K562 (cell line): ENCODE results near the gene GARRE1. TPM values are rescaled to one million over a fixed set of nuclear protein-coding genes. Genes with fewer than 3 reads are reported as not detected.

Experiments used
- BDP1 ChIP-seq: IDR thresholded peaks from 3 replicates; pipeline ENCODE4 v1.6.1; 2011; ENCODE audit not compliant: insufficient read length, insufficient read depth
- CC2D1A ChIP-seq: fragments of 450-650 bp; IDR thresholded peaks from 2 replicates; pipeline ENCODE4 v1.6.1; 2017; ENCODE audit warnings: mild to moderate bottlenecking
- ESRRB ChIP-seq: fragments of 250-450 bp; sonication (Bioruptor Pico); IDR thresholded peaks from 2 replicates; pipeline ENCODE4 v1.5.0; 2020; ENCODE audit warnings: mild to moderate bottlenecking, moderate library complexity, borderline replicate concordance
- EZH2 ChIP-seq: IDR thresholded peaks from 2 replicates; pipeline ENCODE4 v1.6.1; 2012; ENCODE audit warnings: low read depth, mild to moderate bottlenecking, inconsistent platforms, low read length, borderline replicate concordance
- FOS ChIP-seq: IDR thresholded peaks from 3 replicates; pipeline ENCODE4 v1.6.1; 2011; ENCODE audit not compliant: insufficient read length; ENCODE audit errors: extremely low read depth
- GABPA ChIP-seq: fragments of 200-800 bp; sonication (Bioruptor generic); conservative IDR thresholded peaks from 2 replicates; pipeline ENCODE4 v1.6.1; 2016; ENCODE audit warnings: low read depth, missing genetic modification characterization, missing compliant biosample characterization
- GTF2A2 ChIP-seq: IDR thresholded peaks from 2 replicates; pipeline ENCODE4 v1.6.1; 2016; ENCODE audit warnings: mild to moderate bottlenecking, missing genetic modification characterization, missing compliant biosample characterization
- KLF1 ChIP-seq: fragments of 450-650 bp; IDR thresholded peaks from 2 replicates; pipeline ENCODE4 v1.6.1; 2016; ENCODE audit warnings: missing genetic modification characterization, missing compliant biosample characterization
- MAFG ChIP-seq: fragments of 450-650 bp; conservative IDR thresholded peaks from 2 replicates; pipeline ENCODE4 v1.6.1; 2016; ENCODE audit warnings: missing genetic modification characterization, missing compliant biosample characterization
- MCM3 ChIP-seq: fragments of 450-650 bp; IDR thresholded peaks from 2 replicates; pipeline ENCODE4 v1.6.1; 2016
- PKNOX1 ChIP-seq: fragments of 450-650 bp; IDR thresholded peaks from 2 replicates; pipeline ENCODE4 v1.6.1; 2016
- RBBP5 ChIP-seq: fragments of 200-600 bp; sonication (generic); IDR thresholded peaks from 2 replicates; pipeline ENCODE4 v1.6.1; 2012; ENCODE audit warnings: borderline replicate concordance, mild to moderate bottlenecking, low read length, control low read depth, inconsistent platforms; ENCODE audit not compliant: insufficient read depth, poor library complexity, severe bottlenecking
- RBM17 ChIP-seq: fragments of 200-400 bp; formaldehyde crosslinking; IDR thresholded peaks from 2 replicates; pipeline ENCODE4 v1.6.1; 2017; ENCODE audit warnings: low read depth, mild to moderate bottlenecking, low read length, borderline replicate concordance
- SMAD4 ChIP-seq: fragments of 250-450 bp; sonication (Bioruptor Pico); conservative IDR thresholded peaks from 2 replicates; pipeline ENCODE4 v1.8.0; 2021; ENCODE audit warnings: inconsistent platforms, mild to moderate bottlenecking, moderate library complexity
- SRF ChIP-seq, 2 experiments: fragments of 250-450, 450-650 bp in 1 of 2; sonication (Bioruptor Pico) in 1 of 2; sonication (generic) in 1 of 2; formaldehyde crosslinking; IDR thresholded peaks; 2 replicates each; pipeline versions ENCODE4 v1.5.0 to v1.5.1; 2020 to 2022; ENCODE audit warnings: mild to moderate bottlenecking in 1 of 2, missing genetic modification reagents in 1 of 2
- SRSF3 ChIP-seq: fragments of 200-400 bp; formaldehyde crosslinking; IDR thresholded peaks from 2 replicates; pipeline ENCODE4 v1.6.1; 2016; ENCODE audit warnings: mild to moderate bottlenecking, low read length, moderate library complexity; ENCODE audit not compliant: insufficient read depth
- STAT5A ChIP-seq: IDR thresholded peaks from 2 replicates; pipeline ENCODE4 v1.6.1; 2012; ENCODE audit warnings: low read length, inconsistent platforms, borderline replicate concordance
- STAT6 ChIP-seq: sonication (generic); formaldehyde crosslinking; IDR thresholded peaks from 2 replicates; pipeline ENCODE4 v1.8.1; 2023; ENCODE audit warnings: mild to moderate bottlenecking, missing genetic modification reagents
- UBTF ChIP-seq, 2 experiments: IDR thresholded peaks; 2 replicates each; pipeline ENCODE4 v1.6.1; 2012; ENCODE audit warnings: improper control_type of control experiment in 2 of 2, low read depth in 2 of 2, low read length in 2 of 2, borderline replicate concordance in 1 of 2
- XRCC3 ChIP-seq: fragments of 450-650 bp; IDR thresholded peaks from 2 replicates; pipeline ENCODE4 v1.6.1; 2017; ENCODE audit warnings: mild to moderate bottlenecking, moderate library complexity
- ZNF324 ChIP-seq: fragments of 250-450 bp; sonication (Bioruptor Pico); IDR thresholded peaks from 2 replicates; pipeline ENCODE4 v1.4.0; 2020; ENCODE audit warnings: mild to moderate bottlenecking
- ZNF354B ChIP-seq: fragments of 250-450 bp; sonication (Bioruptor Pico); IDR thresholded peaks from 2 replicates; pipeline ENCODE4 v1.4.0; 2020
- ZNF76 ChIP-seq: fragments of 250-450 bp; sonication (Bioruptor Pico); IDR thresholded peaks from 2 replicates; pipeline ENCODE4 v1.4.0; 2020; ENCODE audit warnings: mild to moderate bottlenecking, moderate library complexity, borderline replicate concordance
- ZNF764 ChIP-seq: fragments of 250-450 bp; sonication (Bioruptor Pico); IDR thresholded peaks from 2 replicates; pipeline ENCODE4 v1.4.0; 2020; ENCODE audit warnings: low read depth, mild to moderate bottlenecking, moderate library complexity
- polyA plus RNA-seq, 8 experiments: library from polyadenylated mRNA; depleted of rRNA in 4 of 8; stranded (reverse) in 5 of 8; unstranded in 3 of 8; fragments of >200 nt; fragmentation: Nextera tagmentation in 2 of 8; fragmentation: Illumina TruSeq in 1 of 8; extraction: Ambion mirVana in 2 of 8; extraction: Trizol in 1 of 8; gene quantifications; 2 replicates each; pipeline versions ENCODE4 v1.2.1 to v1.2.3, GENCODE V29; 2011 to 2014; ENCODE audit warnings: inconsistent platforms in 1 of 8, missing spikeins in 1 of 8
- total RNA-seq, 7 experiments: library from RNA; depleted of rRNA in 6 of 7; stranded (reverse); fragments of >200 nt in 6 of 7; fragmentation: Illumina TruSeq in 2 of 7; extraction: Trizol in 2 of 7; gene quantifications; 2 replicates each; pipeline versions ENCODE4 v1.2.1 to v1.2.3, GENCODE V29; 2011 to 2021; ENCODE audit warnings: low replicate concordance in 1 of 7

Gene GARRE1
- total and polyA plus RNA-seq, 9 of the 15 experiments (the other 6 are each of a cell fraction or from before 2014, with no cell fraction given) = 1.6 to 12.8 (median 7.5) TPM

GRCh38 chr19:34269968-34270621 is 15.7 kb downstream of the GARRE1 start (continued):
- no peak for TF ChIP-seq RBBP5
- TF ChIP-seq STAT6 (CRISPR knock-in tag) = no peak
- no peak for TF ChIP-seq ZNF324 (CRISPR knock-in tag)
- no peak for TF ChIP-seq ESRRB (CRISPR knock-in tag)
- no peak for TF ChIP-seq SRSF3
- no peak for TF ChIP-seq MCM3
- TF ChIP-seq SRF (CRISPR knock-in tag; IDR thresholded peaks at IDR 0.05) = peak in 1 of 2 experiments; percentile 86; a peak in 1 of 4 replicates
- TF ChIP-seq ZNF76 = no peak
- no peak for TF ChIP-seq MAFG (tag)
- TF ChIP-seq GABPA (tag) = peak; percentile 68
- no peak for TF ChIP-seq UBTF (IDR thresholded peaks at IDR 0.05; ENCODE audit: borderline replicate concordance in 1 of 2, low read depth in 2 of 2, low read length in 2 of 2)
- TF ChIP-seq PKNOX1 = peak; percentile 25; the same call in 1 of the 2 replicates
- no peak for TF ChIP-seq EZH2
- no peak for TF ChIP-seq KLF1 (tag)
- TF ChIP-seq BDP1 = no peak
- TF ChIP-seq ZNF764 (CRISPR knock-in tag) = no peak
- TF ChIP-seq XRCC3 = no peak
- TF ChIP-seq ZNF354B (CRISPR knock-in tag) = no peak
- TF ChIP-seq RBM17 = no peak
- TF ChIP-seq CC2D1A = no peak
- no peak for TF ChIP-seq FOS
- TF ChIP-seq STAT5A = no peak
- TF ChIP-seq GTF2A2 = no peak
- peak; percentile 65; the same call in 1 of the 2 replicates for TF ChIP-seq SMAD4 (CRISPR knock-in tag)
